Sigmoid colon (tissue), 7 donors: Measurements from ENCODE around the gene MOBP. TPM values are rescaled to one million over a fixed set of nuclear protein-coding genes. Genes with fewer than 3 reads are reported as not detected.

Experiments used
- DNase-seq: peaks from one replicate; pipeline ENCODE4 v3.0.0-alpha.2; 2019
- H3K27ac ChIP-seq, 4 donors: fragments of 200-600 bp; sonication (generic); one replicate each; pipeline ENCODE4 v1.5.1; 2016 to 2019; ENCODE audit warnings: mild to moderate bottlenecking in 1 of 4
- H3K27me3 ChIP-seq, 3 donors: fragments of 200-600 bp; sonication (generic); one replicate each; pipeline ENCODE4 v1.5.1; 2019; ENCODE audit warnings: mild to moderate bottlenecking in 1 of 3
- H3K36me3 ChIP-seq, 4 donors: fragments of 200-600 bp; sonication (generic); one replicate each; pipeline ENCODE4 v1.5.1; 2016 to 2019
- H3K4me1 ChIP-seq, 4 donors: fragments of 200-600 bp; sonication (generic); one replicate each; pipeline ENCODE4 v1.5.1; 2017 to 2019
- H3K4me3 ChIP-seq, 4 donors: fragments of 200-600 bp; sonication (generic); one replicate each; pipeline ENCODE4 v1.5.1; 2017 to 2019; ENCODE audit warnings: mild to moderate bottlenecking in 2 of 4, moderate library complexity in 1 of 4
- H3K9me3 ChIP-seq, 4 donors: fragments of 200-600 bp in 3 of 4; sonication (generic) in 3 of 4; one replicate each; pipeline versions ENCODE4 v1.5.1 to v1.6.1; 2013 to 2019
- EP300 ChIP-seq, 4 donors: sonication (generic); formaldehyde crosslinking; IDR thresholded peaks; one replicate each; pipeline ENCODE4 v1.6.1; 2017; ENCODE audit warnings: antibody characterized with exemption in 4 of 4
- POLR2A ChIP-seq, 2 donors: fragments of 450-650 bp; IDR thresholded peaks; one replicate each; pipeline ENCODE4 v1.6.1; 2016; ENCODE audit warnings: antibody characterized with exemption in 2 of 2, mild to moderate bottlenecking in 2 of 2, moderate library complexity in 2 of 2
- POLR2AphosphoS5 ChIP-seq, 4 donors: sonication (generic); formaldehyde crosslinking; IDR thresholded peaks; one replicate each; pipeline ENCODE4 v1.6.1; 2017; ENCODE audit warnings: antibody characterized with exemption in 4 of 4
- WGBS, 2 donors: extraction: QIAGEN DNeasy Blood & Tissue Kit; methylation state at CpG; one replicate each; pipeline ENCODE4 v1.1.7; 2013; 5-methylcytosine and 5-hydroxymethylcytosine counted together
- intact Hi-C: fragments of 100-400 bp; cut with DNase I; formaldehyde crosslinking; loops from one replicate; pipeline ENCODE4 v1.15.1; 2023
- polyA plus RNA-seq, 3 donors: library from polyadenylated mRNA; stranded (reverse); fragments of 200-250 nt; gene quantifications; one replicate each; pipeline ENCODE4 v1.2.3, GENCODE V29; 2013
- total RNA-seq, 4 donors: library from RNA; depleted of rRNA; stranded (reverse); fragments of >200 nt; gene quantifications; one replicate each; pipeline ENCODE4 v1.1.0, GENCODE V29; 2016
- TF ChIP-seq, protein P1 (sequence below), 4 experiments: fragments of 450-650 bp in 3 of 4; fragments of 200-600 bp in 1 of 4; IDR thresholded peaks; one replicate each; pipeline ENCODE4 v1.5.1; 2016 to 2019; ENCODE audit warnings: antibody characterized with exemption in 4 of 4, mild to moderate bottlenecking in 3 of 4, moderate library complexity in 2 of 4
- donor health status: healthy with polysubstance abuse.
- donor health status: Bipolar disorder and iron deficiency.
- donor health status: healthy.

Gene MOBP
- total and polyA plus RNA-seq, 7 donors, result 0.60 TPM; not detected in 6

DNA sequence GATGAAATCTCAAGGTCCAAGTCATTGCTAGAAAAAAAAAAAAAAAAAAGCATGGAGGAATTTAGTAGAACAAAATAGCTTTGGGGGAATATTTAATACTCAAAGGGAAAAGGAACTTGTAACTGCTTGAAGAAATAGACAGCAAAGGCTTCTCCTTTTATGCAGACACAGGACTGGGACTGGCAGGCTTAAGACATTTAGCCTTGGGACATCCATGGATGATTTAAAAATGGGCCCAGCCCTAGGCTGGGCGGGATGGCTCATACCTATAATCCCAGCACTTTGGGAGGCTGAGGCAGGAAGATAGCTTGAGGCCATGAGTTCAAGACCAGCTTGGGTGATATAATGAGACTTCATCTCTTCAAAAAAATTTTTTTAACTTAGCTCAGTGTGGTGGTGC is 41.2 kb upstream of the MOBP start:
- no peaks in the 10 kb centered on the region for H3K4me1 ChIP-seq
- no peaks in the 10 kb centered on the region for H3K9me3 ChIP-seq
- H3K4me3 ChIP-seq, result no peak overlapping the region
- H3K36me3 ChIP-seq, result no peaks in the 10 kb centered on the region
- no peaks in the 10 kb centered on the region for H3K27me3 ChIP-seq
- WGBS, 2 donors, result 54 to 93% methylated on average over 1 of the region's 1 CpG
- intact Hi-C loops, result no loop called here
- H3K27ac ChIP-seq, result no peak overlapping the region
- TF ChIP-seq EP300 (IDR thresholded peaks at IDR 0.05), result no peak
- no peak for TF ChIP-seq POLR2A (IDR thresholded peaks at IDR 0.05)
- TF ChIP-seq, protein P1, sequence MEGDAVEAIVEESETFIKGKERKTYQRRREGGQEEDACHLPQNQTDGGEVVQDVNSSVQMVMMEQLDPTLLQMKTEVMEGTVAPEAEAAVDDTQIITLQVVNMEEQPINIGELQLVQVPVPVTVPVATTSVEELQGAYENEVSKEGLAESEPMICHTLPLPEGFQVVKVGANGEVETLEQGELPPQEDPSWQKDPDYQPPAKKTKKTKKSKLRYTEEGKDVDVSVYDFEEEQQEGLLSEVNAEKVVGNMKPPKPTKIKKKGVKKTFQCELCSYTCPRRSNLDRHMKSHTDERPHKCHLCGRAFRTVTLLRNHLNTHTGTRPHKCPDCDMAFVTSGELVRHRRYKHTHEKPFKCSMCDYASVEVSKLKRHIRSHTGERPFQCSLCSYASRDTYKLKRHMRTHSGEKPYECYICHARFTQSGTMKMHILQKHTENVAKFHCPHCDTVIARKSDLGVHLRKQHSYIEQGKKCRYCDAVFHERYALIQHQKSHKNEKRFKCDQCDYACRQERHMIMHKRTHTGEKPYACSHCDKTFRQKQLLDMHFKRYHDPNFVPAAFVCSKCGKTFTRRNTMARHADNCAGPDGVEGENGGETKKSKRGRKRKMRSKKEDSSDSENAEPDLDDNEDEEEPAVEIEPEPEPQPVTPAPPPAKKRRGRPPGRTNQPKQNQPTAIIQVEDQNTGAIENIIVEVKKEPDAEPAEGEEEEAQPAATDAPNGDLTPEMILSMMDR (IDR thresholded peaks at IDR 0.05), result no peak
- no peak for TF ChIP-seq POLR2AphosphoS5 (IDR thresholded peaks at IDR 0.05)
- DNase-seq, result no peak

GRCh38 chr3:39427506-39427905 is 40.0 kb upstream of the MOBP start:
- no peak for DNase-seq
- intact Hi-C loops, result no loop called here
- no peaks in the 10 kb centered on the region for H3K36me3 ChIP-seq
- H3K27me3 ChIP-seq, result no peaks in the 10 kb centered on the region
- no peaks in the 10 kb centered on the region for H3K9me3 ChIP-seq
- no peak overlapping the region for H3K4me3 ChIP-seq
- 88 to 94% methylated on average over 1 of the region's 1 CpG for WGBS, 2 donors
- H3K4me1 ChIP-seq, result no peaks in the 10 kb centered on the region
- TF ChIP-seq POLR2A (IDR thresholded peaks at IDR 0.05), result no peak
- TF ChIP-seq EP300 (IDR thresholded peaks at IDR 0.05), result no peak
- TF ChIP-seq, protein P1 (IDR thresholded peaks at IDR 0.05), result no peak
- TF ChIP-seq POLR2AphosphoS5 (IDR thresholded peaks at IDR 0.05), result no peak
- H3K27ac ChIP-seq, result no peak overlapping the region

DNA sequence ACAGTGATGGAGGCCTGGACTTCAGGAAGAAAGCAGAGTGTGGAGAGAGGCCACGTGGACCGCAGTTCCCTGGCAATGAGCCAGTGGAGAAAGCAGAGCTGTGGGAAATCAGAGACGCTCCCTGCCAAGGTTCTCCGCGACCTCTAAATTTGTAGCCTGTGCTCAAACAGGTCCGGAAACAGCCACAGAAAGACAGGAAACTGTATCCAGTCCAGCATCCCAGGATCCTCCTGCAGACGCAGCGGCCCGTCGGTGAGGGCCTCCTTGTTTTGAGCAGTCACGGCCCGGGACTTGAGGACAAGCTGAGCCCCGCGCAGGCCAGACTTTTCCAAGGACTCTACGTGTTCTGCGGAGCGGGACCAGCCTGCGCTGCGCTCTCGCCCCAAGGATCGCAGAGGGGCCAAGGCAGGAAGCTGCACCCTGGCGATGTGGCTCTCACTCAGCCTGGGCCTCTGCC is 38.7 kb upstream of the MOBP start:
- intact Hi-C loops, result no loop called here
- Histone ChIP-seq H3K9me3 (no peaks in the 10 kb centered on the region), H3K4me3 (no peak overlapping the region), H3K27me3 (no peaks in the 10 kb centered on the region), H3K36me3 (no peaks in the 10 kb centered on the region), H3K27ac (no peak overlapping the region), H3K4me1 (no peaks in the 10 kb centered on the region)
- no peak for DNase-seq
- 73 to 87% methylated on average over 22 of the region's 22 CpGs for WGBS, 2 donors
- TF ChIP-seq POLR2A (IDR thresholded peaks at IDR 0.05), result no peak
- TF ChIP-seq EP300 (IDR thresholded peaks at IDR 0.05), result no peak
- TF ChIP-seq, protein P1 (IDR thresholded peaks at IDR 0.05), result no peak
- TF ChIP-seq POLR2AphosphoS5 (IDR thresholded peaks at IDR 0.05), result no peak

DNA sequence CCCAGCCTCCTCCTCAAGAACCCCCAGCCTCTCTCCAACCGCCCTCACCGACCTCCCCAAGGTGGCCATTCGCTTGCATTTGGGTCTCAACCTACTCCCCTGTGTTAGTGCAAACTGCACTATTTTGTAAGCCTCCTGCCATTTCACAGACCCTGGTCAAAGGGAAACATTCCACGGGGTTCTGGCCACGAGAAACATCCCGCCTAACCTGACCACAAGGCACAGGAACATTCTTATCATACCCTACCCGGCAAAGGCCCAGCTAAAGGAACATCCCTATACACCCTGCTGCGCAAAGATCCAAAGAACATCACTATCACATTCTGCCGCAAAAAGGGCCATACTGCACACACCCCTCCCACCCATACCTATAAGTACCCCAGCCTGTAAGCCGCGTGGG is 38.0 kb upstream of the MOBP start:
- intact Hi-C loops, result no loop called here
- no peaks in the 10 kb centered on the region for H3K27me3 ChIP-seq
- H3K4me1 ChIP-seq, result no peaks in the 10 kb centered on the region
- no peak overlapping the region for H3K27ac ChIP-seq
- 93% methylated on average over 11 of the region's 11 CpGs for WGBS, 2 donors
- no peak for TF ChIP-seq POLR2AphosphoS5 (IDR thresholded peaks at IDR 0.05)
- TF ChIP-seq POLR2A (IDR thresholded peaks at IDR 0.05), result no peak
- no peak for TF ChIP-seq EP300 (IDR thresholded peaks at IDR 0.05)
- TF ChIP-seq, protein P1 (IDR thresholded peaks at IDR 0.05), result no peak
- H3K9me3 ChIP-seq, result no peaks in the 10 kb centered on the region
- H3K36me3 ChIP-seq, result no peaks in the 10 kb centered on the region
- H3K4me3 ChIP-seq, result no peak overlapping the region
- DNase-seq, result no peak

GRCh38 chr3:39432342-39432741 is 35.1 kb upstream of the MOBP start:
- Histone ChIP-seq H3K36me3 (no peaks in the 10 kb centered on the region), H3K4me3 (no peak overlapping the region), H3K9me3 (no peaks in the 10 kb centered on the region), H3K27me3 (no peaks in the 10 kb centered on the region), H3K4me1 (peaks cover 0 to 9% (median 0%) of the 10 kb centered on the region in 4 donors), H3K27ac (no peak overlapping the region)
- TF ChIP-seq, protein P1 (IDR thresholded peaks at IDR 0.05), result no peak
- TF ChIP-seq POLR2AphosphoS5 (IDR thresholded peaks at IDR 0.05) (no peak), EP300 (IDR thresholded peaks at IDR 0.05) (no peak), POLR2A (IDR thresholded peaks at IDR 0.05) (no peak)
- 75 to 79% methylated on average over 5 of the region's 5 CpGs for WGBS, 2 donors
- no peak for DNase-seq
- intact Hi-C loops, result no loop called here
